K562 (cell line): ENCODE measurements around the gene KDM5A. TPM values are rescaled to one million over a fixed set of nuclear protein-coding genes. Genes with fewer than 3 reads are reported as not detected.

ENCODE experiments used
- ATAC-seq: fragments of 200-7000 bp; cut with Tn5 transposase; 3 replicates; pipeline ENCODE4 v1.9.1; 2020; ENCODE audit warnings: moderate library complexity
- BruUV-seq: library from RNA; stranded (reverse); fragments of 400-500 nt; replicated peaks from 2 replicates; lab custom pipeline; 2021; lab: Mats Ljungman, UMichigan
- CTCF ChIA-PET: fragments of 300-600 bp; formaldehyde crosslinking; extraction: SDS; loops from one replicate; lab custom pipeline; 2021; ENCODE audit warnings: low intra/inter-chr PET ratio; lab: Yijun Ruan, JAX
- POLR2A ChIA-PET: fragments of 300-600, 350-650 bp; sonication (Branson Sonifier 250); formaldehyde crosslinking; extraction: SDS; loops from one replicate; lab custom pipeline; 2021; ENCODE audit warnings: antibody characterized with exemption, inconsistent platforms; lab: Yijun Ruan, JAX
- DNase-seq, 4 experiments: peaks; one replicate each; pipeline versions ENCODE4 v3.0.0 to v3.0.0-alpha.2; 2011 to 2018; ENCODE audit warnings: low spot score in 3 of 4, mixed read lengths in 3 of 4; ENCODE audit errors: extremely low read depth in 1 of 4
- FAIRE-seq: peaks from 2 replicates; lab custom pipeline; 2011; peaks lifted over from hg19 to GRCh38; lab: Jason Lieb, UNC
- H2AFZ ChIP-seq: 2 replicates; pipeline ENCODE4 v1.6.0; 2011; ENCODE audit warnings: low read depth, low read length, control low read depth, inconsistent platforms
- H3K27ac ChIP-seq: fragments of 200-600 bp; 3 replicates; pipeline ENCODE4 v1.8.0; 2011; ENCODE audit warnings: low read depth, mild to moderate bottlenecking, control low read depth, inconsistent platforms, low read length, moderate library complexity, mixed read lengths; ENCODE audit errors: extremely low read depth
- H3K27me3 ChIP-seq, 2 experiments: fragments of 300-600 bp in 1 of 2; 2 replicates in 1 of 2; 3 replicates in 1 of 2; pipeline versions ENCODE4 v1.6.0 to v1.8.0; 2011; ENCODE audit warnings: inconsistent platforms in 2 of 2, low read length in 2 of 2, mild to moderate bottlenecking in 1 of 2, mixed read lengths in 1 of 2, moderate library complexity in 1 of 2; ENCODE audit not compliant: control insufficient read depth in 2 of 2, insufficient read depth in 2 of 2
- H3K36me3 ChIP-seq: fragments of 300-600 bp; 3 replicates; pipeline ENCODE4 v1.8.0; 2011; ENCODE audit warnings: mild to moderate bottlenecking, low read length, inconsistent platforms; ENCODE audit not compliant: control insufficient read depth, insufficient read depth
- H3K4me1 ChIP-seq, 2 experiments: fragments of 200-600 bp in 1 of 2; replicated peaks in 1 of 2; 2 replicates in 1 of 2; 3 replicates in 1 of 2; pipeline versions ENCODE4 v1.5.1 to v1.8.0; 2011; ENCODE audit warnings: inconsistent platforms in 2 of 2, low read length in 2 of 2, mild to moderate bottlenecking in 1 of 2, mixed read lengths in 1 of 2, moderate library complexity in 1 of 2; ENCODE audit not compliant: control insufficient read depth in 2 of 2, insufficient read depth in 2 of 2
- H3K4me2 ChIP-seq: 2 replicates; pipeline ENCODE4 v1.6.1; 2011; ENCODE audit warnings: low read length, control low read depth, inconsistent platforms, mixed read lengths; ENCODE audit not compliant: insufficient read depth
- H3K4me3 ChIP-seq: fragments of 200-600 bp; sonication (generic), shearing (Covaris generic); 2 replicates; pipeline ENCODE4 v1.5.1; 2016; ENCODE audit warnings: control low read depth, inconsistent platforms
- H3K79me2 ChIP-seq: fragments of 200-600 bp; 3 replicates; pipeline ENCODE4 v1.8.0; 2011; ENCODE audit warnings: low read length, inconsistent platforms; ENCODE audit not compliant: control insufficient read depth, insufficient read depth
- H3K9ac ChIP-seq, 2 experiments: 2 replicates each; pipeline versions ENCODE4 v1.6.0 to v1.6.1; 2011; ENCODE audit warnings: low read depth in 2 of 2, low read length in 2 of 2, control low read depth in 1 of 2, inconsistent platforms in 1 of 2, mild to moderate bottlenecking in 1 of 2, mixed read lengths in 1 of 2; ENCODE audit not compliant: insufficient read depth in 1 of 2
- H3K9me1 ChIP-seq: one replicate; pipeline ENCODE4 v1.6.0; 2011; ENCODE audit warnings: inconsistent platforms, mild to moderate bottlenecking, low read length, moderate library complexity; ENCODE audit not compliant: control insufficient read depth, insufficient read depth
- H3K9me3 ChIP-seq: replicated peaks from 2 replicates; pipeline ENCODE4 v1.5.1; 2011; ENCODE audit warnings: low read depth, low read length, inconsistent platforms; ENCODE audit not compliant: control insufficient read depth, insufficient read depth
- H4K20me1 ChIP-seq: replicated peaks from 2 replicates; pipeline ENCODE4 v1.6.1; 2011; ENCODE audit warnings: low read length, inconsistent platforms, mixed read lengths; ENCODE audit not compliant: control insufficient read depth, insufficient read depth
- CAMTA2 ChIP-seq: fragments of 250-450 bp; sonication (Bioruptor Pico); conservative IDR thresholded peaks from 2 replicates; pipeline ENCODE4 v1.5.1; 2022
- CSDE1 ChIP-seq, 2 experiments: fragments of 450-650 bp; IDR thresholded peaks; 2 replicates each; pipeline ENCODE4 v1.6.1; 2016; ENCODE audit warnings: mild to moderate bottlenecking in 1 of 2
- SMARCA4 ChIP-seq: fragments of 450-650 bp; IDR thresholded peaks from 2 replicates; pipeline ENCODE4 v1.6.1; 2016
- ZNF146 ChIP-seq: IDR thresholded peaks from one replicate; pipeline ENCODE4 v1.6.1; 2018; ENCODE audit warnings: missing compliant biosample characterization; ENCODE audit not compliant: unreplicated experiment
- ZNF347 ChIP-seq: fragments of 450-650 bp; formaldehyde crosslinking; IDR thresholded peaks from 2 replicates; pipeline ENCODE4 v1.4.0; 2020; ENCODE audit warnings: low read depth, mild to moderate bottlenecking, moderate library complexity
- ZNF785 ChIP-seq: fragments of 250-450 bp; sonication (Bioruptor Pico); IDR thresholded peaks from 2 replicates; pipeline ENCODE4 v1.4.0; 2020; ENCODE audit warnings: mild to moderate bottlenecking
- WGBS: fragments of 100-300 bp; shearing (Covaris generic); methylation state at CpG from one replicate; pipeline ENCODE4 v1.1.6; 2016; ENCODE audit warnings: low coverage, mixed read lengths; ENCODE audit not compliant: insufficient coverage; ENCODE audit errors: missing lambda C conversion rate; 5-methylcytosine and 5-hydroxymethylcytosine counted together
- in situ Hi-C: fragments of 300-500 bp; cut with MboI; formaldehyde crosslinking; loops from 4 replicates; pipeline ENCODE4 v1.15.0; 2018; ENCODE audit warnings: inconsistent platforms, mixed read lengths
- intact Hi-C: fragments of 100-400 bp; cut with micrococcal nuclease; formaldehyde crosslinking; loops from 2 replicates; pipeline ENCODE4 v1.14.2; 2022
- polyA plus RNA-seq, 8 experiments: library from polyadenylated mRNA; depleted of rRNA in 4 of 8; stranded (reverse) in 5 of 8; unstranded in 3 of 8; fragments of >200 nt; fragmentation: Nextera tagmentation in 2 of 8; fragmentation: Illumina TruSeq in 1 of 8; extraction: Ambion mirVana in 2 of 8; extraction: Trizol in 1 of 8; gene quantifications; 2 replicates each; pipeline versions ENCODE4 v1.2.1 to v1.2.3, GENCODE V29; 2011 to 2014; ENCODE audit warnings: inconsistent platforms in 1 of 8, missing spikeins in 1 of 8
- total RNA-seq, 7 experiments: library from RNA; depleted of rRNA in 6 of 7; stranded (reverse); fragments of >200 nt in 6 of 7; fragmentation: Illumina TruSeq in 2 of 7; extraction: Trizol in 2 of 7; gene quantifications; 2 replicates each; pipeline versions ENCODE4 v1.2.1 to v1.2.3, GENCODE V29; 2011 to 2021; ENCODE audit warnings: low replicate concordance in 1 of 7
- TF ChIP-seq, protein P1 (sequence below): sonication (generic); formaldehyde crosslinking; IDR thresholded peaks from 2 replicates; pipeline ENCODE4 v1.9.0; 2022; ENCODE audit warnings: mild to moderate bottlenecking, missing genetic modification reagents
- TF ChIP-seq, protein P2 (sequence below): sonication (generic); formaldehyde crosslinking; IDR thresholded peaks from 2 replicates; pipeline ENCODE4 v1.8.1; 2023; ENCODE audit warnings: mild to moderate bottlenecking, missing genetic modification reagents
- TF ChIP-seq, protein P3 (sequence below): fragments of 250-450 bp; sonication (Bioruptor Pico); IDR thresholded peaks from 2 replicates; pipeline ENCODE4 v1.4.0; 2020; ENCODE audit warnings: mild to moderate bottlenecking

The KDM5A gene
- total and polyA plus RNA-seq, 9 of the 15 experiments (the other 6 are each of a cell fraction or from before 2014, with no cell fraction given), result 5.5 to 35.1 (median 13.1) TPM

DNA sequence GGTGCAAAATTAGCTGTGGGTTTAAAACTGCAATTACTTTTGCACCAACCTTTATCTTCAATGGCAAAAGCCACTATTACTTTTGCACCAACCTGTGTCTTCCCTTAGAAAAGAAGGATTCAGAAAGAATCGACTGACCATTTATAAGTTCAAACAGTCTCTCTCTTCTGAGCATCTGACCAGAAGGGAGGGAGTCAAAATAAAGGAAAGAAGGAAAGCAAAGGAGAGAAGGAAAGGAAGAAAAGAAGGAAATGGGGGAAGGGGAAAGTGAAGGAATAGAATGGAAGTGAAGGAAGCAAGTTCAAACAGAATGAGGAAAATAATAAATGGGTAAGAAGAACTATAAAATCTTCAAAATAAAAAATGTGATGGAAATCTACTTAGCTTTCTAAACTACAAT, 57.8 kb downstream of the KDM5A start (continued):
- TF ChIP-seq ZNF146 (CRISPR knock-in tag) (no peak), CAMTA2 (no peak), CSDE1 (IDR thresholded peaks at IDR 0.05) (no peak), ZNF347 (no peak)
- TF ChIP-seq, protein P1, sequence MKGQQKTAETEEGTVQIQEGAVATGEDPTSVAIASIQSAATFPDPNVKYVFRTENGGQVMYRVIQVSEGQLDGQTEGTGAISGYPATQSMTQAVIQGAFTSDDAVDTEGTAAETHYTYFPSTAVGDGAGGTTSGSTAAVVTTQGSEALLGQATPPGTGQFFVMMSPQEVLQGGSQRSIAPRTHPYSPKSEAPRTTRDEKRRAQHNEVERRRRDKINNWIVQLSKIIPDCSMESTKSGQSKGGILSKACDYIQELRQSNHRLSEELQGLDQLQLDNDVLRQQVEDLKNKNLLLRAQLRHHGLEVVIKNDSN (CRISPR knock-in tag), result no peak
- TF ChIP-seq, protein P2, sequence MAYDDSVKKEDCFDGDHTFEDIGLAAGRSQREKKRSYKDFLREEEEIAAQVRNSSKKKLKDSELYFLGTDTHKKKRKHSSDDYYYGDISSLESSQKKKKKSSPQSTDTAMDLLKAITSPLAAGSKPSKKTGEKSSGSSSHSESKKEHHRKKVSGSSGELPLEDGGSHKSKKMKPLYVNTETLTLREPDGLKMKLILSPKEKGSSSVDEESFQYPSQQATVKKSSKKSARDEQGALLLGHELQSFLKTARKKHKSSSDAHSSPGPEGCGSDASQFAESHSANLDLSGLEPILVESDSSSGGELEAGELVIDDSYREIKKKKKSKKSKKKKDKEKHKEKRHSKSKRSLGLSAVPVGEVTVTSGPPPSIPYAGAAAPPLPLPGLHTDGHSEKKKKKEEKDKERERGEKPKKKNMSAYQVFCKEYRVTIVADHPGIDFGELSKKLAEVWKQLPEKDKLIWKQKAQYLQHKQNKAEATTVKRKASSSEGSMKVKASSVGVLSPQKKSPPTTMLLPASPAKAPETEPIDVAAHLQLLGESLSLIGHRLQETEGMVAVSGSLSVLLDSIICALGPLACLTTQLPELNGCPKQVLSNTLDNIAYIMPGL (CRISPR knock-in tag), result no peak
- TF ChIP-seq, protein P3, sequence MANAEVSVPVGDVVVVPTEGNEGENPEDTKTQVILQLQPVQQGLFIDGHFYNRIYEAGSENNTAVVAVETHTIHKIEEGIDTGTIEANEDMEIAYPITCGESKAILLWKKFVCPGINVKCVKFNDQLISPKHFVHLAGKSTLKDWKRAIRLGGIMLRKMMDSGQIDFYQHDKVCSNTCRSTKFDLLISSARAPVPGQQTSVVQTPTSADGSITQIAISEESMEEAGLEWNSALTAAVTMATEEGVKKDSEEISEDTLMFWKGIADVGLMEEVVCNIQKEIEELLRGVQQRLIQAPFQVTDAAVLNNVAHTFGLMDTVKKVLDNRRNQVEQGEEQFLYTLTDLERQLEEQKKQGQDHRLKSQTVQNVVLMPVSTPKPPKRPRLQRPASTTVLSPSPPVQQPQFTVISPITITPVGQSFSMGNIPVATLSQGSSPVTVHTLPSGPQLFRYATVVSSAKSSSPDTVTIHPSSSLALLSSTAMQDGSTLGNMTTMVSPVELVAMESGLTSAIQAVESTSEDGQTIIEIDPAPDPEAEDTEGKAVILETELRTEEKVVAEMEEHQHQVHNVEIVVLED (CRISPR knock-in tag), result no peak

DNA sequence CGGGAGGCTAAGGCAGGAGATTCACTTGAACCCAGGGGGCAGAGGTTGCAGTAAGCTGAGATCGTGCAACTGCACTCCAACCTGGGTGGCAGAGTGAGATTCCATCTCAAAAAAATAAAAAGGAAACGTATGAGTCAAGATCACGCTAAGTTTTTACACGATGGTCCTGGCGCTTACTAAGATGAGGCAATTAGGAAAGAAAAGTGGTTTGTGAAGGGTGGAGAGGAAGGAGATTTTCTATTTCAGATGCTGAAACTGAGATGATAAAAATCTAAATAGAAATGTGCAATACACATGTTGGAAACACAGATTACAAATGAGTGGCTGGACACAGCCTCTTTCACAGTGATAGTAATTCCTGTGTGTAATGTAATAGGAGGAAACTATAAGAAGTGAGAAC, 63.2 kb downstream of the KDM5A start:
- no peak for FAIRE-seq

More for the DNA sequence above, 63.2 kb downstream of the KDM5A start:
- ChIA-PET POLR2A (no interaction called here), CTCF (no interaction called here)
- Histone ChIP-seq H3K9me1 (no peaks in the 10 kb centered on the region), H3K4me1 (no peaks in the 10 kb centered on the region; a peak in 1 of 5 replicates), H3K36me3 (peaks cover 46% of the 10 kb centered on the region; the same call in 2 of the 3 replicates), H3K79me2 (no peaks in the 10 kb centered on the region), H3K4me2 (no peak overlapping the region), H2AFZ (no peak overlapping the region), H3K9me3 (no peaks in the 10 kb centered on the region), H4K20me1 (no peaks in the 10 kb centered on the region), H3K4me3 (no peak overlapping the region), H3K9ac (no peak overlapping the region), H3K27me3 (no peaks in the 10 kb centered on the region), H3K27ac (no peak overlapping the region)
- in situ Hi-C loops (no loop called here), intact Hi-C loops (no loop called here)
- no peak for TF ChIP-seq SMARCA4
- TF ChIP-seq ZNF785, result no peak
- no peak for DNase-seq
- BruUV-seq, result no TSS peak
- ATAC-seq, result no peak
- WGBS, result 82% methylated on average over 6 of the region's 6 CpGs
